OCI-LY3 (cell line): Measurements from ENCODE around the gene POMGNT2.

ENCODE experiments used
- CTCF ChIP-seq: fragments of 200-600, 300-600 bp; sonication (generic); IDR thresholded peaks from 2 replicates; pipeline ENCODE4 v1.5.1; 2014; ENCODE audit warnings: antibody characterized with exemption, low read length, low read depth
- EZH2phosphoT487 ChIP-seq: fragments of 200-600 bp; shearing (Covaris generic); IDR thresholded peaks from 2 replicates; pipeline ENCODE4 v1.6.1; 2018; ENCODE audit warnings: antibody characterized with exemption, mixed run types, low read depth

GRCh38 chr3:43071313-43071893 lies 34.5 kb downstream of the POMGNT2 start:
- peak; percentile 85 for TF ChIP-seq CTCF
- no peak for TF ChIP-seq EZH2phosphoT487
